ENCODE results near the gene BSCL2.
"Not testable (repeated sequence)": the region's sequence is repeated elsewhere in the genome, so short reads cannot be mapped to it uniquely, and the experiment has no call there.

Gene BSCL2

DNA sequence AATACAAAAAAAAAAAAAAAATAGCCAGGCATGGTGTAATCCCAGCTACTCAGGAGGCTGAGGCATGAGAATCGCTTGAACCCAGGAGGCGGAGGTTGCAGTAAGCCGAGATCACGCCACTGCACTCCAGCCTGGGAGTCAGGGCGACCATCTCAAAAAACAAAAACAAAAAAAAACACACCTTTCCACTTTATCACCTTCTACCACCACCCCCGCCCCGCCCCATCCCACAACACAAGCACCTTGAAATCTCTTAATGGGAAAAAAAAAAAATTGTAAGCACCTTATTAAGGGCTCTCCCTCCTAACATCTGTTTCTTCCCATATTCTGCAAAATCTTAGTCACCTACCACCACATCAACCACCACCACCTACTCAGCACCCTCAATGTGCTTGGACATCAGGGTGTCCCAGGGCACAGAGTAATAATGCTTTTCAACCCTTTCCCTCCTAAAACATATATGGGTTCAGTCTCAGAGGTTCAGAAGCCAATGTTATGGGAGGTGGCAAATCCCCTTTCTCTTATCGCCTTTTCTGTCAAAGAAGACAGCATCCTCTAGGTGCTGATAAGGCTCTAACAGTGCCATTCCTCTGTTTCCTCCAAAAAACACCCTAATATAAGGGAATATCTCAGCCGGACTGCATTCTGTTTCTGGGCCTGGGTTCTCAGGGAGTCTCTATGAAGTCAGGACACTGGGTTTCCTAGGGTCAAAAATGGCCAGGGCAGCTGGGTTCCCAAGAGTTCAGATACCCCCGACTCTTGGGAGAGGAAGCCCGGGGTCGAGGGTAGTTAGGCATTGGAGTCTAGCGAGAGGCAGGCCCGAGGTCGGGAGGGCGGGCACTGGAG lies 54.8 kb downstream of the BSCL2 start:
- DNase-seq, result peak; percentile 49

DNA sequence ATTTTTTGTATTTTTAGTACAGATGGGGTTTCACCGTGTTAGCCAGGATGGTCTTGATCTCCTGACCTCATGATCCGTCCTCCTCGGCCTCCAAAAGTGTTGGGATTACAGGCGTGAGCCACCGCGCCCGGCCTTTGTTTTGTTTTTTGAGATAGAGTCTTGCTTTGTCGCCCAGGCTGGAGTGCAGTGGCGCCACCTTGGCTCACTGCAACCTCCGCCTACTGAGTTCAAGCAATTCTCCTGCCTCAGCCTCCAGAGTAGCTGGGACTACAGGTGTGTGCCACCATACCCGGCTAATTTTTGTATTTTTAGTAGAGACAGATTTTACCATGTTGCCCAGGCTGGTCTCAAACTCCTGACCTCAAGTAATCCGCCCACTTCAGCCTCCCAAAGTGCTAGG lies 56.9 kb downstream of the BSCL2 start:
- DNase-seq, result not testable (repeated sequence)

DNA sequence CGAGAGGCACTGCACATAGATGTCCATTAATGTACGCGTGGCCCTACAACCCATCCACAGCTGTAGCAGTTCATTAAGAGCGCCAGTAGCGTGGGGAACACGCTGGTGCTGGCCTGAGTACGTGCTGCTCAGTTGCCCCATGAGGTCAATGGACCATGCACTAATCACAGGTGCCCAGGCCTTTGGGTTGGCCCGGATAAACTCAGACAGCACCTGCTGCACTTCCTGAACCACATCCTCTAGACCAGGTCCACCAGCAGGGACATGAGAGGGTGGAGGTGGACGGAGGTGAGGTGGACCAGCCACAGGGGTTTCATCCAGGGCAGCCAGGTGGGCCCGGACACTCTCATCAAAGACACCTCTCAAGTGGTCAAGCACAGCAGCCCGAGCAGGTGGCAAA lies 57.7 kb downstream of the BSCL2 start:
- no peak for DNase-seq

DNA sequence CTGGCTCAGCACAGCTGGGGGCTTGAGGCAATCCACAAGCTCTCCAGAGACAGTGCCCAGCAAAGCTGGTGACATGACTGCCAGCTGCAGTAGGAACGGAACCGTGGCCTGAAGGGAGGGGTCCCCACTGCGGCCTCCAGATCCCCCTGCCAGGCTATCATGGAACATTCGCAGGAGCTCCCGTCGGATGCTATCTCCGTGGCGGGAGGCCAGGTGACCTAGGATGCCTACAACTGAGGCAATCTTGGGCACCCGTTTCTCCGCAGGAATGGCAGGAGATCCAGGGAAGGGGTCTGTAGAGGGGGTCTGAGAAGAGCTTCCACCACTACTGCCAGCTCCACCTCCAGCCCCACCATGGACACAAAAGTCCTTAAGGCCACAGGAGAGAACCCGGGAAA lies 58.3 kb downstream of the BSCL2 start:
- DNase-seq, result no peak

DNA sequence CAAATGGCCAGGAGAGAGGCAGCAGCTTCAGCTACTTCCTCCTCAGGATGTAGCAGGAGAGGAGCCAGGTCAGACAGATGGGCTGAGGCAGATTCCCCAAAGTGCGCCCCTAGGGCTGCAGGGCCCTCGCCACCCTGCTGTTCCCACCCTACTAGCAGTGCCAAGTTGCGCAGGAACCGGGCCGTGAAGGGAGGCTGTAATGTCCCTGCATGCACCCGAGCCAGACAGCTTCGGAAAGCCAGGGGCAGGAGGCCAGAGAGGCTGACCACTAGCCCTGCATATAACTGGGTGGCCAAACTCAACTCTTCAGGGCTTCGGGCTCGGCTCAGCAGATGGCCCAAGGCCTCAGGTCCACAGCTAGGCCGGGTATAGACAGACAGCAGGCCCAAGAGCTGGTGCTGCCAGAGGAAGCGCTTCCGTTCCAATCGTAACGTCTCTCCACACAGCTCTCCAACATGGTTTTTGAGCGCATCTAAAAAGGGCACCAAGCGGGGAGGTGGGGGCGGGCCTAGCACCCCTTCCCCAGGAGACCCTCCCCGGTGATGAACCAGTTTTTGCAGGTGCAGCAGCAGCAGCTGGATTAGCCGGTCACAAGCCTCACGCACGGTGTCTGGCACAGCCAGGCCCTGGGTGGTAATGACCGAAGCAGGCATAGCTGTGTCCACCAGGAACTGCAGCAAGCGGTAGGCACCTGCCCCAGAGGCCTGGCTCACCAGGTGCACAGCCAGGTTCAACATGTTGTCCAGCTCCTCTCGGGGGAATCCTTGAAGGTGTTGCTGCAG lies 58.8 kb downstream of the BSCL2 start:
- DNase-seq, result no peak

DNA sequence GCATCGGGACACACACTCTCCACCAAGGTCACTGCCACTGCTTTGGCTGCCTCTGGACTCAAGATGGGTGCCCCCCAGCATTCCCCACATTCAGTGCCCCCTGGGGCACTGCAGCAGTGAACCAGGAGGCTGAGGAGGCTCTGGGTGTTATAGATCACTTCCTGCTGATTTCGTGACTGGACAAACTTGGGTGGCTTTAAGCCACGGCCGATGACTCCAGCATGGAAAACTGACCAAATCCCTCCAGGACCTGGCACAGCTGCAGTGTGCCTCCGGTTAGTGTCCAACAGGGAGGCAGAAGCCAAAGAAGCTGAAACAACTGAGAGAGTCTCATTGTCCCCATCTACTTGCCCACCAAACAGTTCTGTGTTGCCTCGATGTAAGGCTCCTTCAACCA lies 59.6 kb downstream of the BSCL2 start:
- no peak for DNase-seq

DNA sequence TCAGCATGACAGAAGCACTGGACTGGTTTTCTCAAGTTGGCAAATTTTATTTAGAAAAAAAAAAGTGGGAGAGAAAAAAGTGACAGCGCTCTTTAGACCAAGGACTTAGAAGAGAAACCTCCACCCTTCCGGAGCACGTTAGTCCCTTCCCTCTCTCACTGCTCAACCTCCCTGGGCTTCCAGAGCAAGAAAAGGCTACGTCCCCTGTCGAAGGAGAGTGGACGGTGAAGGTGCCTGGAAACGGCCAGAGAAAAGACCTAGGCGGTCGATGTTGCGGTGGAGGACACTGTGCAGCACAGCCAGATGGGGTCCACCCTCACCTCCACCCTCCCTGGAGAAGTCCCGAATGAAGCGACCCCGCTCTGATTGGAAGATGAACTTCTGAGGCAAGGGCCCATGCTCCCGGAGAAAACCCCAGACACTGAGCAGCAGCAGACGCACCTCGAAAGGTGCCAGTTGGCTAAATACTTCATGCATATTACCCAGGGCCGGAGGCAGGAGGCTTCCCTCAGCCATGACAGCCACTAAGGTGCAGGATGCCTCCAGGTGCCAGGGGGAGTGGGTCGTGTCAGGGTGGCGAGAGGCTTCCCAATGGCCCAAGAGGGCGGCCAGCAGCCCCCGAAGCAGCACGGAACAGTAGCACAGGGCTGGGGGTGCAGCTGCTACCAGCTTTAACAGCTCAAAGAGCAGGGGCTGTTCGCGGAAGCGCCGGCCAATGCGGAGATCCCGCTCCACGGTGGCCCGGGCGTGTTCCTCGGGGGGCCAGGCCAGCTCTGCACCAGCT lies 60.2 kb downstream of the BSCL2 start:
- DNase-seq, result no peak

DNA sequence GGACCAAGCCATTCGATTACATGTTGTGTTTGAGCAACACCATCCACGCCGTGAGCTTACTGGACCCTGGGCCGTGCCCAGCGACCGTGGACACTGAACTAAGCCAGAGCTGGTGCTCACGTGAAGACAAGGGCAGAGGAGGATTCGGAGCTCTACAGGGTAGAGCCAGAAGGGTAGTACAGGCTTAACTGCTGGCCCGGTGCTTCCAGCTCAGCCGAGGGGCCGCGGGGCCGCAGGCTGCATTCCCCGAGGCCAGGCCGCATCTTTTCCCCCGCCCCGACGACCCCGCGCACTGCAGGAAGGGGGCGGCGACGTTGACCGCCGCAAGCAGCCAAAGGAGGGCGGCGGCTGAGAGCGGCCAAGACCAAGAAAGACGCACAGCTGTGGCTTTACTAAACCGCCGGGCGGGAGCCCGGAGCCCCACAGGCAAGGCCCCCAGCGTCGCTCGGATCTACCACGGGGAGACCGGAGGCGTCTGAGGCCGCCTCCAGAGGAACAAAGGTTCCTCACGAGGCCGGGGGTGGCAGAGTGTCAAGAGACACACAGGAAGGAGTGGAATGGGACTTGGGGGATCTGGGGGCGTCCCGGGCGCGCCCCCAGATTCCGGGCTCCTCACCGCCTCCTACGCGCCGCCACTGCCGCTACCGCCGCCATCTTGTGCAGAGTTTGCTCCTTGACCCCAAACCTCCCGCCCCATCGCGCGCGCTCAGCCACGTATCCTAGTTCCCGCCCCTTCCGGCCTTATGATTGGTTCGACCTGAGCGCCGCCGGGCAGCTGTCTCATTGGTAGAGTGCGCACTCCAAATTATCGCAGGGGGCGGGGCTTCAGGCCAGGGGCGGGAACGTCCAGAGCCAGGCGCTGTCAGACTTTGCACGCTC lies 61.0 kb downstream of the BSCL2 start, which contains the start of gene GANAB:
Gene GANAB (minus strand): TSS at position 668 of the 879 bp plus-strand sequence. CDS start 14 bp downstream, at position 654.
- DNase-seq, result peak; percentile 99

DNA sequence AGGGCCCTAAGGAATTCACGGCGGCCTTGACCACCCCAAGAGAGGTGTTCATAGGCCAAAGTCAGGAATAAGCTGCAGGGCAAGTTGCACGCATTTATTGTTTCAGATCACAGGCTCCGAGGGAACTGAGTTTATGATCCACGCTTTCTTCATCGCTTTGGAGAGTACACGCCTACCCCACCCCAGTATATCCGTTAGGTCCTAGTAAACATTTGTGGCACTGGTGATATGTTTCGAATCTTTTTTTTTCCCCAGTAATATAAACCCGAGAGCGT lies 61.6 kb downstream of the BSCL2 start:
- peak; percentile 22 for DNase-seq

DNA sequence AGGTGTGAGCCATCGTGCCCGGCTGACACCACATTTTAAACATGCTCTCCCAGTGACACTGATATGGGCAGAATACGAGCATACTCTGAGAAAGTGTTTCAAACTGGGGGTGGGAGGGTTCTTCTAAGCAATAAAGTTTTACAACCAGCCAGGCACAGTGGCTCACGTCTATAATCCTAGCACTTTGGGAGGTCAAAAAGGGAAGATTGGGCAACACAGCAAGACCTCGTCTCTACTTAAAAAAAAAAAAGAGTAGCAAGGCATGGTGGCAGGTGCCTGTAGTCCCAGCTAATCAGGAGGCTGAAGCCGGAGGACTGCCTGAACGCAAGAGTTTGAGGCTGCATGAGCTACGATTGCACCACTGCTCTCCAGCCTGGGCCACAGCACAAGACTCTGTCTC lies 63.0 kb downstream of the BSCL2 start:
- no peak for DNase-seq
